Measurements from ENCODE around the gene TK1. TPM values are rescaled to one million over a fixed set of nuclear protein-coding genes. Genes with fewer than 3 reads are reported as not detected.

TK1 gene
- total and polyA plus RNA-seq, 3 donors from 2014 or later = 3.9 to 5.7 (median 4.8) TPM

GRCh38 chr17:78225088-78225865, 38.4 kb upstream of the TK1 start:
- Histone ChIP-seq H3K4me3 (no peak overlapping the region), H3K9me3 (no peaks in the 10 kb centered on the region), H3K36me3 (ENCODE audit: low read depth, missing control alignments) (no peaks in the 10 kb centered on the region), H3K27ac (no peak overlapping the region), H3K4me1 (no peaks in the 10 kb centered on the region), H3K27me3 (no peaks in the 10 kb centered on the region)
- intact Hi-C loops (cut with DNase I; ENCODE audit: low total_unique reads) = no loop called here
- no peak for DNase-seq
- WGBS, 2 donors = 92 to 95% methylated on average over 16 of the region's 16 CpGs
- TF ChIP-seq CTCF (IDR thresholded peaks at IDR 0.05) (no peak), POLR2A (IDR thresholded peaks at IDR 0.05) (no peak)

GRCh38 chr17:78224231-78225087, 37.6 kb upstream of the TK1 start:
- TF ChIP-seq CTCF (IDR thresholded peaks at IDR 0.05) = no peak
- no peak for TF ChIP-seq POLR2A (IDR thresholded peaks at IDR 0.05)
- Histone ChIP-seq H3K4me1 (no peaks in the 10 kb centered on the region), H3K36me3 (ENCODE audit: low read depth, missing control alignments) (no peaks in the 10 kb centered on the region), H3K4me3 (no peak overlapping the region), H3K27me3 (no peaks in the 10 kb centered on the region), H3K9me3 (no peaks in the 10 kb centered on the region), H3K27ac (no peak overlapping the region)
- WGBS, 2 donors = 76 to 84% methylated on average over 27 of the region's 27 CpGs
- DNase-seq = no peak
- intact Hi-C loops (cut with DNase I; ENCODE audit: low total_unique reads) = no loop called here

DNA sequence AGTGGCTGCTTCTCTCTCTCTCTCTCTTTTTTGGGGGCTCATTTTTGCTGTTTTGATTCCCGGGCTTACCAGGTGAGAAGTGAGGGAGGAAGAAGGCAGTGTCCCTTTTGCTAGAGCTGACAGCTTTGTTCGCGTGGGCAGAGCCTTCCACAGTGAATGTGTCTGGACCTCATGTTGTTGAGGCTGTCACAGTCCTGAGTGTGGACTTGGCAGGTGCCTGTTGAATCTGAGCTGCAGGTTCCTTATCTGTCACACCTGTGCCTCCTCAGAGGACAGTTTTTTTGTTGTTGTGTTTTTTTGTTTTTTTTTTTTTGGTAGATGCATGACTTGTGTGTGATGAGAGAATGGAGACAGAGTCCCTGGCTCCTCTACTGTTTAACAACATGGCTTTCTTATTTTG, 36.9 kb upstream of the TK1 start:
- 93% methylated on average over 3 of the region's 3 CpGs for WGBS, 2 donors
- Histone ChIP-seq H3K4me1 (no peaks in the 10 kb centered on the region), H3K36me3 (ENCODE audit: low read depth, missing control alignments) (no peaks in the 10 kb centered on the region), H3K27ac (no peak overlapping the region), H3K27me3 (no peaks in the 10 kb centered on the region), H3K4me3 (no peak overlapping the region), H3K9me3 (no peaks in the 10 kb centered on the region)
- TF ChIP-seq CTCF (IDR thresholded peaks at IDR 0.05) = no peak
- TF ChIP-seq POLR2A (IDR thresholded peaks at IDR 0.05) = no peak
- intact Hi-C loops (cut with DNase I; ENCODE audit: low total_unique reads) = no loop called here
- no peak for DNase-seq

DNA sequence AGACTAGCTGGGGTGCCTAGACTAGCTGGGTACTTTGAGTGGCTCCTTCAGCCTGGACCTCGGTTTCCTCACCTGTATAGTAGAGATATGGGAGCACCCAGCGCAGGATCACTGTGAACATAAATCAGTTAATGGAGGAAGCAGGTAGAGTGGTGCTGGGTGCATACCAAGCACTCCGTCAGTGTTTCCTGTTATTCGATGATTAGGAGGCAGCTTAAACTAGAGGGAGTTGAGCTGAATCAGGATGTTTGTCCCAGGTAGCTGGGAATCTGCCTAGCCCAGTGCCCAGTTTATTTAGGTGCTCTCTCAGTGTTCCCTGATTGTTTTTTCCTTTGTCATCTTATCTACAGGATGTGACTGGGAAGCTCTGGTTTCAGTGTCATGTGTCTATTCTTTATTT, 36.2 kb upstream of the TK1 start:
- intact Hi-C loops (cut with DNase I; ENCODE audit: low total_unique reads) = no loop called here
- no peak for TF ChIP-seq POLR2A (IDR thresholded peaks at IDR 0.05)
- no peak for TF ChIP-seq CTCF (IDR thresholded peaks at IDR 0.05)
- DNase-seq = no peak
- no peaks in the 10 kb centered on the region for H3K27me3 ChIP-seq
- WGBS, 2 donors = 83 to 84% methylated on average over 4 of the region's 4 CpGs
- no peaks in the 10 kb centered on the region for H3K4me1 ChIP-seq
- H3K4me3 ChIP-seq = no peak overlapping the region
- no peaks in the 10 kb centered on the region for H3K9me3 ChIP-seq
- H3K27ac ChIP-seq = no peak overlapping the region
- H3K36me3 ChIP-seq (ENCODE audit: low read depth, missing control alignments) = no peaks in the 10 kb centered on the region
